GM19372 (cell line): ENCODE data around the gene NUDT7.
A peak's percentile ranks its signal among the peaks of the same experiment; 100 is the strongest.

Experiments
- ATAC-seq: cut with Tn5 transposase; IDR thresholded peaks from one replicate; pipeline ENCODE4 v1.9.1; 2021; ENCODE audit warnings: mild to moderate bottlenecking, low read depth, moderate library complexity; ENCODE audit not compliant: unreplicated experiment

NUDT7 gene

DNA sequence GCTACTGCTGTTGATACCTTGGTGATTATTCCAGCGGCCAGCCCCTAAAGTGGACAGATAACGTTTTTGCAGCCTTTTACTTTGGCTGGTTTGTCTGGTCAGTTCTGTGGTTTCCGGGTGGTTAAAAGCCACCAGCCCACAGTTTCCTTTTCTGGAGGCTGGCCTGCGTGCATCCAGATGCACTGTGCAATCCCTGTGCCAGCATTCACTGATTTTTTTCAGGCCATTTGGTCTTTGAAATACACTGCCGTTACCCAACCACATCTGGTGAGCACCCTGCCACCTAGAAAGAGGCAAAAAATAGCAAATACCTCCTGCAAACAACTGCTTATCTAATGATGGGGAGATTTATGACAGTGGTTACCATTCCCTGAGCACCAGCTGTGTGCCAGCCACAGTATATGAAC, 797 bp downstream of the NUDT7 start:
- peak; percentile 12 for ATAC-seq

DNA sequence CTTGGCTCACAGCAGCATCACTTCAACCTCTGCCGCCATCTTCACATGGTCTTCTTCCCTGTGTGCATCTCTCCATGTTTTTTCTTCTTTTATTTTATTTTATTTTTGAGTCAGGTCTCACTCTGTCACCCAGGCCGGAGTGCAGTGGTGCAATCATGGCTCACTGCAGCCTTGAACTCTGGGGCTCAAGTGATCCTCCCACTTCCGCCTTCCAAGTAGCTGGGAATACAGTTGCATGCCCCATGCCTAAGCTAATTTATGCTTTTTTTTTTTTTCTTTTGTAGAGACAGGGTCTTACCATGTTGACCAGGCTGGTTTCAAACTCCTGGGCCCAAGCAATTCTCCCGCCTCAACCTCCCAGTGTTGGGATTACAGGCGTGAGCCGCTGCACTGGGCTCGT, 1.9 kb downstream of the NUDT7 start:
- ATAC-seq: no peak

DNA sequence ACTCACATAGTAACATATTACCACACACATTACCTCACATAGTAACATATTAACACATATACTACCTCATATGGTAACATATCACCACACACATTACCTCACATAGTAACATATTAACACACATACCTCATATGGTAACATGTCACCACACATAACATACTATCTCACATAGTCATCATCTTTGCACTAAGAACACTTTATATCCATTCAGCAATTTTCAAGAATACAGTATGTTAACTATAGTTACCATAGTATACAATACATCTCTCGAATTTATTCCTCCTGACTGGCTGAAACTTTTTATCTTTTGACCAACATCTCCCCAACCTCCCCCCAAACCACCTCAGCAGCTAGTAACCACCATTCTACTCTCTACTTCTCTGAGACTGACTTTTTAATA, 7.6 kb downstream of the NUDT7 start:
- ATAC-seq: no peak

DNA sequence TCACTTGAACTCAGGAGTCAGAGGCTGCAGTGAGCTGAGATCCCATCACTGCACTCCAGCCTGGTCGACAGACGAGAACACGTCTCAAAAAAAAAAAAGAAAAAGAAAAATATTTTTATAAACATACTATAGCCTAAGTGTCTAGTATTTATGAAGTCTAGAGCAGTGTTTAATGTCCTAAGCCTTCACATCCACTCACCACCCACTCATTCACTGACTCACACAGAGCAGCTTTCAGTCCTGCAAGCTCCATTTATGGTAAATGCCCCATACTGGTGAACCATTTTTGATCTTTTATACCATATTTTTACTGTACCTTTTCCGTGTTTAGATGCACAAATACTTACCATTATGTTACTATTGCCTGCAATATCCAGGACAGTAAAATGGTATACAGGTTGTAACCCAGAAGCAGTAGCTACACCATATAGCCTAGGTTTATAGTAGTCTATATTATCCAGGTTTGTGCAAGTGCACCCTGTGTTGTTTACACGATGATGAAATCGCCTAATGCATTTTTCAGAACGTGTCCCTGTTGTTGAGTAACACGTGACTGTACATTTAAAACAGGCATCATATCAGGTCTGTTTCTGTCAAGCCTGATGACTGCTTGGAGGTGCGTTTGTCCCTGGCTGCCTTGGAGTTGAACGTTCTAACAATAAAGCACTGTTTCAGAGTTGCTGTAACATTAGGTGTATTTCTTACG, 10.1 kb downstream of the NUDT7 start:
- ATAC-seq: no peak

DNA sequence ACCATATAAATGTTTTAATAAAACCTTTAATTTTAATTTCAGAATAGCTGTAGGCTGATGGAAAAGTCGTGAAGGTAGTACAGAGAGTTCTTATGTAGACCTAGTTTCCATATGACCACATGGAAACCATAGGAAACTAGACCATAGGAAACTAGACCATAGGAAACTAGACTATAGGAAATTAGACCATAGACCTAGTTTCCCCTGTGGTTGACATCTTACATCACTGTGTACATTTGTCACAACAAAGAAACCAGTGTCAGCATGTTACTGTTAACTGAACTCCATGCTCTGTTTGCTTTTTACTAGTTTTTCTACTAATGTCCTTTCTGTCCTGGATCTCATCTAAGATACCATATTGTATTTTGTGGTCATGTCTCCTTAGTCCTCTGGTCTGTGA, 14.6 kb downstream of the NUDT7 start:
- peak; percentile 79 for ATAC-seq

DNA sequence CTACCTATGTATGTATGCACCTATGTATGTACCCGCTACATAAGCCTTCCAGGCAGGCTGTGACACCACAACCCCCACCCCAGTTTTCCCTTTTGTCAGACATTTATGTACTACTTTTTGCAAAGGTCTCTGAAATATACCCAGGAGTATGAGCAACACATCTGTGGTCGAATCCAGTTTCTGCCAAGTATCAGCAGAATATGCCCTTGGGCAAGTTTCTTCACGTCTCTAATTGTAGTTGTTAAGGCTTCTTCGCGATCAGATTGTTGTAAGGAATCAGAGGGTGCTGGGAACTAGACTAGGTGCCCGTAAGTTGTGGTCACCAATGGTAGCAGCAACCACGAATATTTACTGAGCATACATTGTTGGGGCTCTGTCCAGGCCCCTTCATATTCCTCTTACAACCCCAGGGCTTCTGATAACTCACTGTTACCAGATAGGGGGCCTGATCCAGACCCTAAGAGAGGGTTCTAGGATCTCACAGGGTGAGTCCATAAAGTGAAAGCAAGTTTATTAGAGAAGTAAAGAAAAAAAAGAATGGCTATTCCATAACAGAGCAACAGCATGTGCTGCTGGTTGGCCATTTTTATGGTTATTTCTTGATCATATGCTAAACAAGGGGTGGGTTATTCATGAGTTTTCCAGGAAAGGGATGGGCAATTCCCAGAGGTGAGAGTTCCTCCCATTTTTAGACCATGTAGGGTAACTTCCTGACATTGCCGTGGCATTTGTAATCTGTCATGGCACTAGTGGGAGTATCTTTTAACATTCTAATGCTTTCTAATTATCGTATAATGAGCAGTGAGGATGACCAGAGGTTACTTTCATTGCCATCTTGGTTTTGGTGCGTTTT, 16.6 kb downstream of the NUDT7 start:
- no peak for ATAC-seq

DNA sequence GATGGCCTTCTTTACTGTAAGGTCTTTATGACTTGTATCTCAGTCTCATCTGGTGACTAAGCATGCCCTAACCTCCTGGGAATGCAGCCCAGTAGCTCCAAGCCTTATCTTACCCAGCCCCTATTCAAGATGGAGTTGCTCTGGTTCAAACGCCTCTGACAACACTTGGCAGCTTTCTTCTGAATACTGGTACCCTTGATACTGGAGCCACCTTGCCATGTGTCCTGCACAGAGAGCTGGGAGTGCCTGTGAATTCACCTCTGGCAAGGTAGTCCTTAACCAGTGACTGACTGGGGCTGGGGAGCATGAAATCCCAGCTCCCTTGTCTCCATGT, 17.2 kb downstream of the NUDT7 start:
- ATAC-seq: no peak

DNA sequence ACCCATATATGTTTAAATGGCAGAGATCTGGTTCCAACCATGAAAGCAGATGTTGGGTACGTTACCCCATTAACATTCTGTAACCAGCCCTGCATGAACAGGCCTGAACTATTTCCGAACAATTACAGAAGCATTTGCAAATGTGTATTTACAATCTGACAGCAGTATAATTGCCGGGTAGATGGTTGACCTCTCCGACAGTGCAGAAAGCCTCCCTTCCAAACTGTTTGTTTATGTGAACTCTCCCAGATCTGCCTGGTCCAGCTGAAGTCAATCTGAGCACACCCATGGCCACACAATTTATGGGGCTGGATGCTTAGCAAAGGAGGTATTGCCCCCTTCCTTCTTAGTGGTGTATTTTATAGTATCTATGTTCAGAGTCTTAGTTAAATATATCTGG, 21.8 kb downstream of the NUDT7 start:
- no peak for ATAC-seq

DNA sequence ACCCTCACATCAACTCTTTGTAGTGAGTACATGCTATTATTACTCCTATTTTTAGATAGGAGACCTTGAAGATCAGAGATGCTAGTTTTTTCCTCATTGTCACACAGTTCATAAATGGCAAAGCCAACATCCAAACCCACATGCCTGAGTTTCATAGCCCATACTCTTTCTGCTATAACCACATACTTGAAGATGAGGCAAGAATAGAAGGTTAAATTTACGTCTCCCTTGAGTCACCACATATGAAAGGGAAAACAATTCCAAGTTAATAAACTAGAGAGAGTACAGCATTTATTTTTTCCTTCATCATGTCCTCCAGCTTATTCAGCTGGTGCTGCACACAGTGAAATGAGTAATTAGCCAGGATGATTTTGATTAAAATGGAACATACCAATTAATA, 23.7 kb downstream of the NUDT7 start:
- ATAC-seq: no peak

DNA sequence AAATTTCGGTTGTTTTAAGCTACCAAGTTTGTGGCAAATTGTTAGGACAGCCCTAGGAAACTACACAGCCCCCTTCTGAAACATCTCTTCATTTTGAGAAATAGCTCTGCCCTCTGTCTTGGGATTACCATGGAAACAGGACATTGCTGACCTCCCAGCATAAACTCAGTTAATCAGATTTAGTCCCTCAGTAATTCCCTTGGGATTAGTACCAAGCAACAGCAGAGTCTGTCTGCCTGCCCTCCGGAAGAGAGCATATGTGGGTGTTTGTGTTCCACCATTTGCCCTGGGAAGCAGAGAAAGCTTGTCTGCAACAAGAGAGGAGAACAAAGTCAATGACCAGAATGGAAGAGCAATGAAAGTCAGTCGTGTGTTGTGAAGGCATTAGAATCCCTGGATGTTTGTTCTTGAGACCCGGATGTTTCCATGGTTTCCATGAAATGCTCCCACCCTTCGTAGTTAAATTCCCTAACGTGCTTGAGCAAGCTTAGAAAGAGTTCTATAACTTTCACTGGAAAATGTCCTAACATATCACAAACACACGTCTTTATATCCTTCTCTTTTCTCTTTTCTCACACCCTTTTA, 26.2 kb downstream of the NUDT7 start:
- ATAC-seq: no peak

DNA sequence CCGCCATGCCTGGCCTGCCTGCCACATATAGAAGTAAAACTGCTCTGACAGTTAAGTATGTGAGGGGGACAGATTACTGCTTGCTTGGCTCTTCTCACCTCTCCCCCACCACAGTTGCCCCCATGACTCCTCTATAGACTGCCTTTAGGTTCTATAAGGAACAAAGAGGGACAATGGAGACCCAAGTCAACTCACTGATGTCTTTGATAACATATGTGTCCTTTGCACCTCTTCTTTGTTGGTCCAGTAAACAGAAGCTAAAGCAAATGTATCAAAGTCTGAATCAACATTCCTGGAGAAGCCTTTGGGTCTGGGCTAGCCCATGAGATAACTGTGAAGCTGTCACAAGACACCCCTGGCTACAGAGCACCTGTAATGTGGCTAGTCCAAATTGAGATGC, 27.1 kb downstream of the NUDT7 start:
- ATAC-seq: no peak

DNA sequence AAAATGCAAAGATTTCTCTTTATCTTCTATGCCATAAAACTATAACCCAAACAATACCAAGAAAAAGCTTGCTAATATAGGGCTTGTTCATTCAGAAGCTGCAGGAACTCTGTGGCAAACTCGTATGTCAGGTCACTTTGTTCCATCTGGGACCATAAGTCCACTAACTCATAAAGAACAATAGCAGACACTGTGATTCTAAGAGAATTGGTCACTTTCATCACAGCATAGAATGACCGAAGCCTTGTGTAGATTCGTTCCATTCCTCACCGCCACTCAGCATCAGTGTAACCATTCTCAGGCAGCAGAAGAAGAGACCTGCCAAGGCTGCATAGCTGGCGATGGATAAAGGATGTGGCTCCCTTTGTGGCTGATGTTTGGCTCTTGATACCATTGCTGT, 35.7 kb downstream of the NUDT7 start:
- no peak for ATAC-seq

DNA sequence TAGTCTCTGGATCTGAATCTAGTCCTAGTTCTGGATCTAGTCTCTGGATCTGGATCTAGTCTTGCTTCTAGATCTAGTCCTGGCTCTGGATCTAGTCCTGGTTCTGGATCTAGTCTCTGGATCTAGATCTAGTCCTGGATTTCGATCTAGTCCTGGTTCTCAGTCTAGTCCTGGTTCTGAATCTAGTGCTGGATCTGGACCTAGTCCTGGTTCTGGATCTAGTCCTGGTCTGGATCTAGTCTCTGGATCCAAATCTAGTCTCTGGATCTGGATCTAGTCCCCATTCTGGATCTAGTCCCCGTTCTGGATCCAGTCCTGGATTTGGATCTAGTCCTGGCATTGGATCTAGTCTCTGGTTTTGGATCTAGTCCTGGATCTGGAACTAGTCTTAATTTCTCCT, 36.2 kb downstream of the NUDT7 start:
- ATAC-seq: no peak

DNA sequence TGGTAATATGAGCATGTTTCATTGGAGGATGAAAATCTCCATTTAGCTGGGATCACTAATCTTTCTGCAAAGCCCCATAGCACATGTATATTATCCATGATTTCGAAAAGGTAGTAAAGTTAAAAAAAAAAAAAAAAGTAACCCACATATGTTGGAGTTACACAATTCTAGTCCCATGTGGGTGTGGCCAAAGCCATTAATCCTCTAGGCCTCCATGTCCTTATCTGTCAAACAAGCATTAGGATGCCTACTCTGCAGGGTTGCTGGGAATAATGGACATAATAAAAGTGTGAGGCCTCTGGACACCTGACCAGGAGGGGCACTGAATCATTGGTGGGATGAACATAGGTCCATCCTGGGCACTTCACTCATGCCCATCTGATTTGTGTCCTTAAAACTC, 36.9 kb downstream of the NUDT7 start:
- no peak for ATAC-seq

DNA sequence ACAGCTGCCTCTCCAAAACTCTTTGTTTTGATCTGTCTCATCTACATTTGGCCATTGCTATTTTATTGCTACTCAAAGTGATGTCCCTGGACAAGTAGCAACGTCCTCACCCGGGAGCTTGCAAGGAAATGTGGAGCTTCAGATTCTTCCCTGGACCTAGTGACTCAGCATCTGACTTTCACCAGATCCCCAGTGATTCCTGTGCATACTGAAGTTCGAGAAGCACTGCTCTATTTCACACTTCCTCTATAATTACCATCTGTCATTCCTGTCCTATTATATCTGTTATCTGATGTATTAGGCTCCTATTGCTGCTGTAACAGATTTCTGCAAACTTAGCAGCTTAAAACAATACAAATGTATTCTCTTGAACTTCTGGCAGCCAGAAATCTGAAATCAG, 37.5 kb downstream of the NUDT7 start:
- no peak for ATAC-seq

DNA sequence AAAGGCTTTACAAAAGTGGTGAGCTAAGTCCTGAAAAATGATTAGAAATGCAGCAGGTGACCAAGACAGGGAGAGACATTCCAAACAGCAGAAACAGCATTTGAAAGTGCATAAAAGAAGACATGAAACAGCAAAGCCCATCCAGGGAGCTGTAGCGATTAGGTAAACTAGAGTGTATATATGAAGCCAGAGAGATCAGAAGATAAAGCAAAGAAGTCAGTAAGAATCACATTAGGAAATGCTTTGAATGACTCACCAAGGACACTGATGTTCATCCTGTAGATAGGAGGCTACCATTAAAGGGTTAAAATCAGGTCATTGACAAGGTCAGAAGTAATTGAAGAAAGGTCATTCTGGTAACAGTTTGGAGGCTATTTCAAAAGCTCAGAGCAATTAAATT, 38.5 kb downstream of the NUDT7 start:
- ATAC-seq: no peak

DNA sequence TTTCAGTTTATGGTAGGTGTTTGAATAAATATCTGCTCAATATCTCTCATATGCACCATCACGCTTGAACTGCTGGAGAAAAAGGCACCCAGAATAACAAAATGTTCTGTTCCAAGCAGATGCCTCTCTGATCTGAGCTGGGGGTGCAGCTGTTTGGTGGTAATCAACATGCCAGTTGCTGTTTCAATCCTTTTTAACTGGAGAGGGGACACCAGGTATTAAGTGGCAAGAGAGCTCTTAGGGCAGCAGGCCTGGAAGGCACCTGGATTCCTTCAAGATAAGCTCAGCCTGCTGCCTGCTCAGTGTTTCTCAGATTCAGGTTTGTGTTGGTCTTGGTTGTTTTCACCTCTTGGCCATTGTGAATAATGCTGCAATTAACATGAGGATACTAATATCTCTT, 38.9 kb downstream of the NUDT7 start:
- ATAC-seq: no peak

DNA sequence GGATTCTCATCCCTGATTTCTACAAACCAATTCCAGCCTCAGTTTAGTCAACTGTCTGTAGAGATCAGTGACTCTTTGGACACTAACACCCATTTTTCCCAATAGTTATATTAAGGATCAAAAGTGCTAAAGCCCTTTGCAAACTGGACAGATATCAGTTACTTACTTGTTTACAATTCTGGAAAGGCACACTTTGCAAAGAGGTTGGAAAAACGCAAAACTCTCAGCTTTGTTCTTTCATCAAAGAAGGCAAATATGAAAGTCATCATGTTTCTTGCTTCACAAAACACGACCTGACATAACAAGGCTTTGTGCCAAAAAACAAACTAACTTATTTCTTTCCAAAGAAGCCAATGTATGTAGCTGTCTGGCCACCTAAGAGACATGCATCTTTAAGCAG, 39.9 kb downstream of the NUDT7 start:
- no peak for ATAC-seq

DNA sequence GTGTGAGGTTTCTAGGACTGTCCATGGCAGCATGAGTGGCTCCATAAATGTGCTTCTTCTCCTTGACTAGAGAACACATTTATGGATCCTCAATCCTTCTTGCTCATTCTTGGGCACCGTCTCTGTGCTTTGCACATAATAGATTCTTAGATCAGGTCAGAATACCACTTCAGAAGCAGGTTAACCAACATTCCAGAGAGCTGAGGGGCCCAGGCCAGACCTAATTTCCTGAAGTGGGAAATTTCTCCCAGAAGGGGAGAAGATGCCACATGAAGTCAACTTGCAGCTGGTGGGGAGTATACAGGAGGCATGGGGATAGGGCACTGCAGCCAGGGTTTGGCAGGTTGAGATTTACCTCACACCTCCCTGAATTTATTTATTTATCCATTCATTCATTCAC, 41.7 kb downstream of the NUDT7 start:
- no peak for ATAC-seq

DNA sequence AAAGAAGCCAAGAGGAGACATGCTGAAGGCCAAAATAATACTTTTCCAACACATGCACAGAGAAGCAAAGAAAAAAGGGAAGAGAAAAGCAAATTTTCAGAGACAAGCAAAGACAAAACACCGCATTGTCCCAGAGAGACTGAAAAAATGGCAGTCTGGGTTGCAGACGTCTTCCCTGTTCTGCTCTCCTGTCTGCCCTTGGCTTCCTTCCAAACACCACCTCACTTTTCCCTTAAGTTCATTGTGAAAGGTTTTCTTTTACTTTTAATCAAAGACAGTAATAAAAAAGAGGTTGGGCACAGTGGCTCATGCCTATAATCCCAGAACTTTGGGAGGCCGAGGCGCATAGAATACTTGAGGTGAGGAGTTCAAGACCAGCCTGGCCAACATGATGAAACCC, 44.9 kb downstream of the NUDT7 start:
- no peak for ATAC-seq

DNA sequence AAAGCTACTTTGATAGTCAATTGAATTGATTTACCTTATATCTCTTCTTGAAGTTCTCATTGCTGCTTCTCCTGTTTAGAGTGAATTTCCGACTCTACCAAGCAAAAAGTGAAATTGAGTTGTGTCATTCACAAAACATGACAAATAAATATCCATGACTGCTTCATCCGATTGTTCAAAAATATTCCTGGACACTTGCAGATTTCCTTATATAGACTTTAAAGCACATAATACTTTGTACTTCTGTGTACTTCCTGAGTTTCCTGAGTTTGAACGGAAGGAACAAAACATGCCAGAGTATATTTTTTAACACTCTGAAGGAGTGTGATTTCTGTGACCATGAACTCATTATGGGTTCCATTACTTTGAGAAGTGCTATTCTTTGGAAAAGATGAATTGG, 45.5 kb downstream of the NUDT7 start:
- ATAC-seq: no peak
